DMS79 (cell line): ENCODE data around the gene IFNA8.
"Not testable (repeated sequence)": the region's sequence is repeated elsewhere in the genome, so short reads cannot be mapped to it uniquely, and the experiment has no call there.

Experiments used
- DNase-seq: peaks from one replicate; lab custom pipeline; 2025; lab: John Stamatoyannopoulos, UW

The IFNA8 gene

GRCh38 chr9:21428235-21428634, 19.3 kb downstream of the IFNA8 start:
- DNase-seq = no peak

GRCh38 chr9:21429191-21429590, 20.3 kb downstream of the IFNA8 start:
- no peak for DNase-seq

- no peak for DNase-seq
Measured at GRCh38 chr9:21432672-21433425, 23.9 kb downstream of the IFNA8 start.

- no peak for DNase-seq
Measured at GRCh38 chr9:21434202-21435014, 25.5 kb downstream of the IFNA8 start.

- not testable (repeated sequence) for DNase-seq
Measured at GRCh38 chr9:21435015-21435383, 26.1 kb downstream of the IFNA8 start.

GRCh38 chr9:21440139-21440538, 31.2 kb downstream of the IFNA8 start, which contains the start of gene IFNA1:
Gene IFNA1 (plus strand): TSS chr9:21440439. CDS start chr9:21440508, 69 bp downstream.
- no peak for DNase-seq

- no peak for DNase-seq
Measured at GRCh38 chr9:21443849-21444625, 35.1 kb downstream of the IFNA8 start.

- not testable (repeated sequence) for DNase-seq
Measured at GRCh38 chr9:21449312-21449711, 40.4 kb downstream of the IFNA8 start.

GRCh38 chr9:21450733-21451394, 41.9 kb downstream of the IFNA8 start:
- no peak for DNase-seq

- DNase-seq = no peak
Measured at GRCh38 chr9:21452681-21453080, 43.8 kb downstream of the IFNA8 start.

GRCh38 chr9:21454149-21454548, 45.2 kb downstream of the IFNA8 start:
- no peak for DNase-seq

GRCh38 chr9:21455320-21455719, 46.4 kb downstream of the IFNA8 start:
- no peak for DNase-seq
